Testis (tissue), 3 donors: Measurements from ENCODE around the gene BRD9. TPM values are rescaled to one million over a fixed set of nuclear protein-coding genes. Genes with fewer than 3 reads are reported as not detected.
A peak's percentile ranks its signal among the peaks of the same experiment; 100 is the strongest.

ENCODE experiments used
- DNase-seq: peaks from one replicate; pipeline ENCODE4 v3.0.0-alpha.2; 2019
- H3K27ac ChIP-seq, 2 donors: fragments of 200-600 bp; sonication (generic); one replicate each; pipeline ENCODE4 v1.5.1; 2019
- H3K27me3 ChIP-seq: fragments of 200-600 bp; sonication (generic); one replicate; pipeline ENCODE4 v1.5.1; 2019
- H3K36me3 ChIP-seq: fragments of 200-600 bp; sonication (generic); one replicate; pipeline ENCODE4 v1.5.1; 2017; ENCODE audit warnings: low read depth; ENCODE audit errors: missing control alignments
- H3K4me1 ChIP-seq: fragments of 200-600 bp; sonication (generic); one replicate; pipeline ENCODE4 v1.5.1; 2019
- H3K4me3 ChIP-seq, 2 donors: fragments of 200-600 bp; sonication (generic); one replicate each; pipeline ENCODE4 v1.5.1; 2017 to 2019
- H3K9me3 ChIP-seq: fragments of 200-600 bp; sonication (generic); one replicate; pipeline ENCODE4 v1.5.1; 2017
- CTCF ChIP-seq, 3 experiments: fragments of 450-650 bp in 2 of 3; fragments of 200-600 bp in 1 of 3; sonication (generic) in 1 of 3; IDR thresholded peaks; one replicate each; pipeline ENCODE4 v1.5.1; 2016 to 2019; ENCODE audit warnings: antibody characterized with exemption in 3 of 3, mild to moderate bottlenecking in 2 of 3, moderate library complexity in 1 of 3
- POLR2A ChIP-seq: fragments of 450-650 bp; IDR thresholded peaks from one replicate; pipeline ENCODE4 v1.6.1; 2017; ENCODE audit warnings: antibody characterized with exemption, mild to moderate bottlenecking, moderate library complexity
- WGBS, 2 donors: methylation state at CpG; one replicate each; pipeline ENCODE4 v1.1.5; 2018; 5-methylcytosine and 5-hydroxymethylcytosine counted together
- intact Hi-C: fragments of 100-400 bp; cut with DNase I; formaldehyde crosslinking; loops from one replicate; pipeline ENCODE4 v1.15.1; 2023; ENCODE audit warnings: low total_unique reads
- polyA plus RNA-seq: library from polyadenylated mRNA; stranded (reverse); fragments of 350-450 nt; fragmentation: Illumina TruSeq; extraction: RNeasy Lipid Tissue Mini Kit (QIAGEN cat#74804); gene quantifications from one replicate; pipeline ENCODE4 v1.2.3, GENCODE V29; 2014; ENCODE audit warnings: low read depth, low replicate concordance; ENCODE audit not compliant: insufficient read depth
- total RNA-seq, 2 donors: library from RNA; depleted of rRNA; stranded (reverse); fragments of >200 nt; gene quantifications; one replicate each; pipeline ENCODE4 v1.2.3, GENCODE V29; 2016

BRD9 gene
- total and polyA plus RNA-seq, 3 donors from 2014 or later = 51.5 to 101 (median 68.6) TPM

- intact Hi-C loops = no loop called here
- TF ChIP-seq CTCF (IDR thresholded peaks at IDR 0.05) (no peak), POLR2A (no peak)
- 87 to 92% methylated on average over 16 of the region's 16 CpGs for WGBS, 2 donors
Observed at GRCh38 chr5:902129-902916, 9.7 kb upstream of the BRD9 start.

GRCh38 chr5:900781-901180 lies 8.2 kb upstream of the BRD9 start:
- H3K4me3 ChIP-seq = no peak overlapping the region
- TF ChIP-seq CTCF (IDR thresholded peaks at IDR 0.05) (no peak), POLR2A (no peak)
- peak; percentile 4 for DNase-seq
- H3K36me3 ChIP-seq = no peaks in the 10 kb centered on the region
- intact Hi-C loops = no loop called here
- no peak overlapping the region for H3K27ac ChIP-seq
- no peaks in the 10 kb centered on the region for H3K27me3 ChIP-seq
- H3K9me3 ChIP-seq = no peaks in the 10 kb centered on the region
- WGBS, 2 donors = 81 to 96% methylated on average over 4 of the region's 4 CpGs
- no peaks in the 10 kb centered on the region for H3K4me1 ChIP-seq

More at GRCh38 chr5:902129-902916, 9.7 kb upstream of the BRD9 start:
- H3K27ac ChIP-seq = no peak overlapping the region
- H3K27me3 ChIP-seq = no peaks in the 10 kb centered on the region
- no peaks in the 10 kb centered on the region for H3K36me3 ChIP-seq
- H3K4me3 ChIP-seq = no peak overlapping the region
- H3K9me3 ChIP-seq = no peaks in the 10 kb centered on the region
- H3K4me1 ChIP-seq = no peaks in the 10 kb centered on the region
- peak; percentile 10 for DNase-seq

GRCh38 chr5:893711-894110 lies 1.1 kb upstream of the BRD9 start:
- H3K36me3 ChIP-seq = no peaks in the 10 kb centered on the region
- H3K27me3 ChIP-seq = no peaks in the 10 kb centered on the region
- no peaks in the 10 kb centered on the region for H3K9me3 ChIP-seq
- no peak overlapping the region for H3K27ac ChIP-seq
- DNase-seq = no peak
- intact Hi-C loops = no loop called here
- TF ChIP-seq POLR2A = no peak
- no peak for TF ChIP-seq CTCF (IDR thresholded peaks at IDR 0.05)
- H3K4me1 ChIP-seq = peaks cover 12% of the 10 kb centered on the region
- H3K4me3 ChIP-seq = peak overlapping the region; percentile 79 to 95
- 76 to 87% methylated on average over 4 to 9 of the region's 9 CpGs for WGBS, 2 donors

- H3K9me3 ChIP-seq = no peaks in the 10 kb centered on the region
- DNase-seq = no peak
- H3K4me1 ChIP-seq = peaks cover 12% of the 10 kb centered on the region
- H3K27ac ChIP-seq = peak overlapping the region in 1 of 2 donors; percentile 89
- H3K36me3 ChIP-seq = no peaks in the 10 kb centered on the region
- intact Hi-C loops = no loop called here
- TF ChIP-seq CTCF (IDR thresholded peaks at IDR 0.05) (no peak), POLR2A (no peak)
- H3K27me3 ChIP-seq = no peaks in the 10 kb centered on the region
- WGBS, 2 donors = 0 to 2% methylated on average over 4 to 12 of the region's 31 CpGs
- peak overlapping the region; percentile 79 to 95 for H3K4me3 ChIP-seq
Observed at GRCh38 chr5:893137-893506, 521 bp upstream of the BRD9 start.
